ENCODE data around the gene ARFGAP3.

Gene ARFGAP3

GRCh38 chr22:42862045-42862734, 5.1 kb upstream of the ARFGAP3 start:
- DNase-seq (ENCODE audit: low read depth): no peak

DNA sequence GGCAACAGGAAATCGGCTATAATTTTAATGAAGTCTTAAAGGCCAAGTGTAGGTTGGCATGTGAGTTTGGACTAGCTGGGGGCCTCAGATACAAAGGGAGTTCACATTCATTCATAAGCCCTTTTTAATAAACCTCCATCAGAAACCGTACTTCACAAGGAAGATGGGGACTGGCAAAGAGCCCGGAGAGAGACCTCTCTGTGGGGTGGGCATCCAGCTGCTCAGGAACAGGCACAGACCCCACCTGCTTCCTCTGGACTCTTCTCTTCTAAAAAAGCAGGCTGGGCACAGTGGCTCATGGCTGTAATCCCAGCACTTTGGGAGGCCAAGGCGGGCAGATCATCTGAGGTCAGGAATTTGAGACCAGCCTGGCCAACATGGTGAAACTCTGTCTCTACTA, 3.9 kb upstream of the ARFGAP3 start:
- no peak for DNase-seq (ENCODE audit: low read depth)

DNA sequence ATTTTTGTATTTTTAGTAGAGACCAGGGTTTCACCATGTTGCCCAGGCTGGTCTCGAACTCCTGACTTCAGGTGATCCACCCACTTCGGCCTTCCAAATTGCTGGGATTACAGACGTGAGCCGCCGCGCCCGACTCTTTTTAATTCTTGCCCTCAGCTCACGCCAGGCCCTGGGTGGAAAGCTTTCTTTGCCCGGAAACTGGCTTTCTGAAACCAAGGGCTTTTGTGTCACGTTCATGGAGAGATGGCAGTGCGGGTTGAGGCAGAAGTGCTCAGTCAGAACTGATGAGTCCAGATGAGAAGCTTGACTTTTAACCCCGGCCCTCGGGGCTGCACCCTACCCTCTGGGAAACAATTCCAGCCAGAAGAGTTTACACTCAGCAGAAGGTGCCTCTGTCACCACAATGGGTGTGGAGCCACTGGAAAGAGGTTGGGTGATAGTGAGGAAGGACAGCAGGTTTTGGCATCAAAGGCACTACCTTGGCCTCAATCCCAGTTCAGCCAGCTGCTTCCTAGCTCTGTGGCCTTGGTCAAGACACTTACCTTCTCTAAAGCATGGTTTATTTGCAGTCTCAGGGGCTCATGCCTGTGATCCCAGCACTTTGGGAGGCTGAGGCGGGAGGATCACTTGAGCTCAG, 890 bp upstream of the ARFGAP3 start:
- no peak for DNase-seq (ENCODE audit: low read depth)

DNA sequence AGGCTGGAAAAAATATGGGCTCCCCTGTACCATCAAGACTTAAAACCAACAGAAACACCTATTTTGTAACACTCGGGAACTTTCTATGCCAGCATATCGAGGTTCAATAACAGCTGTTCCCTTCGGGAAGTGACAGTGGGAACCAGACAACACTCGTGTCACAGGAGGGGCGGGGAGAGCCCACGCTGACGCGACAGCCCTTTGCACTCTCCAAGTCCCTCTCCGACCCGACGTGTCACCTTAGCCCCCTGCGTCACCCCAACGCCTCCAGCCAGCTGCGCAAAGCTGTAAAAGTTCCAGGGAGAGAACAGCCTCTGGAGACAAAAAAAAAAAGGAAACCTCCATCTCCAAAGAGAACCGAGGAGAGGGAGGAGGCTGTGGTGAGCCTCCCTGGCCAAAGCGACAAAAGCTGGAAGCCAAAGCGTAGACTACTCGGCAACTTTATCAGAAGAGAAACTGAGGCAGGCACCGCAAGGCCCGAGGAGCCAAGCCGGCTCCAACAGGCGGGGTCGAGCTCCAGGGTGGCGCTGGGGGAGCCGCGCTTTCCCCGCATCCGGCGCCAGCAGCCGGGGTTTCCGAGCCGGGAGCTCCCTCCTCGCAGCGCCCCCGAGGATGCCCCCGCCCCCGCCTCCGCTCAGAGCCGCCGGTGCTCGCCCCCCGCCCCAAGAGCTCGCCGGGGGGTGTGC, 751 bp downstream of the ARFGAP3 start:
- DNase-seq (ENCODE audit: low read depth): peak; percentile 32

GRCh38 chr22:42855721-42856120, 1.4 kb downstream of the ARFGAP3 start:
- DNase-seq (ENCODE audit: low read depth): no peak

GRCh38 chr22:42855211-42855610, 1.9 kb downstream of the ARFGAP3 start:
- no peak for DNase-seq (ENCODE audit: low read depth)

DNA sequence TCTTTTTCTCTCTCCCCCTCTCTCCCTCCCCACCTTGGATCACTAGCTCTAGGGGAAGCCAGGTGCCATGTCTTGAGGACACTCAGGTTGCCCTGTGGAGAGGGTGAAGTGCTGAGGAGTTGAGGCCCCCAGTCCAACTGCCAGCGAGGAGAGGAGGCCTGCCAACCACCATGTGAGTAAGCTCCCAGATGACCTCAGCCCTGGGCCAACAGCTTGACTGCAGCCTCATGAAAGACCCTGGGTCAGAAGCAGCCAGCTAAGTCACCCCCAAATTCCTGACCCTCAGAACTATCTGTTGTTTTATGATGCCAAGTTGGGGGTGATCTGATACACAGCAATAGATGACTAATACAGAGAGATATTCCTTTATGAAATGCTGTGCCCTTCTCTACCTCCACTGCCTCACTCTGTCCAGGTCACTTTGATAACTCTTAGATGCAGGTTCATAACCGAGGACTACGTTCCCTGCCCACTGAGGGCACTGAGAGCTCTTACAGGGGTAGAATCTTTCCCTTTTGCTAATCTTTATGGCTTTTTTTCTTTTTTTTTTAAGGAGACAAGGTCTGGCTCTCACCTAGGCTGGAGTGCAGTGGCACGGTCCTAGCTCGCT, 8.0 kb downstream of the ARFGAP3 start:
- DNase-seq (ENCODE audit: low read depth): no peak

GRCh38 chr22:42847110-42847509, 10.0 kb downstream of the ARFGAP3 start:
- no peak for DNase-seq (ENCODE audit: low read depth)

GRCh38 chr22:42844756-42845155, 12.3 kb downstream of the ARFGAP3 start:
- DNase-seq (ENCODE audit: low read depth): no peak

DNA sequence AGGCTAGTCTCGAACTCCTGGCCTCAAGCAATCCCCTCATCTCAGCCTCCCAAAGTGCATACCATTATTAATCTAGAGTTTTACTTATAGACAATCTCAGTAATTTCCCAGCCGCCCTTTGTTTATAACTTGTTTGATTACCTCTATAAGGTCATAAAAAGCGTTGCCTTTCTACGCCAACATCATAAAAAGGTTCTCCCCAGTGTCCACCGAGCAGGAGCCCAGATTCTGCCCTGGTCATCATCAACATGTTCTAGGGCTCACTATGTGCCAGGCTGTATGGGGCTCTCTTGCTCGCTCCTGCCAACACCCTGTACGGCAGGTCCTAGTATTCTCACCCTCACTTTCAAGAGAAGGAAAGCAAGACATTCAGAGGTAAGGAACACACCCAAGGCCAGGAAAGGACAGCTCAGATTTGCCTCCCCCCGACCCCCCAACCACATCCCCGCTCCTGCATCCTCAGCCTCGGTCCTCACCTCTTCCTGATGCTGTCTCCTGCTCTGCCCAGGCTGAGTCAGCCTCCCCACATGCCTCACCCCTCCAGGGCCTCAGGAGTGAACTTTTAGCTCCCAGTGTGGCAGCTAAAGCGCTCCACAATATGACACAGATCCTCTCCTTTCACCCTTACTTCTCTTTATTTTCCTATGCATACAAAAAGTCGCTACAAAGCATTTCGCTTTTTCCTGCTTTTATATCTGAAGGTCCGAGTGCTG, 14.3 kb downstream of the ARFGAP3 start:
- no peak for DNase-seq (ENCODE audit: low read depth)

DNA sequence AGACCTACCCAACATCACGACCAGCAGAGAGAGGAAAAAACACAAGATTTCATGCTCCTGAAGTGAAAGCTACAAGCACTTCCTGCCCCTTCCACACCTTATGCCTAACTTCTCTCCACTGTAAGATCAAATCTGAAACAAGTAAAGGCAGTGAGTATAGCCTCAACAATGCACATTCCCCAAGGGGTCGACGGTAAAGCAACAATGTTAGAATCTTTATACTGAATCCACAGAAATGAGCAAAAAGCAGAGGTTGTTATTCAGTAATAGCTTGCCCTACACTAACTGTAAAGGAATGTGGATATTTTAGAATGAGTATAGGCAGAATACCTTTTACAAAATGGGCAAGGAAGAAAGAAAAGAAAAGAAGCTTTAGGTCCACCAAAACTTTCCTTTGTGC, 15.6 kb downstream of the ARFGAP3 start:
- DNase-seq (ENCODE audit: low read depth): no peak

- no peak for DNase-seq (ENCODE audit: low read depth)
These were observed 19.5 kb downstream of the ARFGAP3 start for GRCh38 chr22:42837556-42837955.

DNA sequence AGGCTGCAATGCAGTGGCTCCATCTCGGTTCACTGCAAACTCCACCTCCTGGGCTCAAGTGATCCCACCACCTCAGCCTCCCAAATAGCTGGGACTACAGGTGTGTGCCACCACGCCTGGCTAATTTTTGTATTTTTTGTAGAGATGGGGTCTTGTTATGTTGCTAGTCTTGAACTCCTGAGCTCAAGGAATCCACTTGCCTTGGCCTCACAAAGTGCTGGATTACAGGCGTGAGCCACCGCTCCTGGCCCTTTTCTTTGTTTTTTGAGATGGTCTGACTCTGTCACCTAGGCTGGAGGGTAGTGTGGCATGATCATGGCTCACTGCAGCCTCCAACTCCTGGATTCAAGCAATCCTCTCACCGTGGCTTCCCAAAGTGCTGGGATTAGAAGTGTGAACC, 21.0 kb downstream of the ARFGAP3 start:
- DNase-seq (ENCODE audit: low read depth): no peak

DNA sequence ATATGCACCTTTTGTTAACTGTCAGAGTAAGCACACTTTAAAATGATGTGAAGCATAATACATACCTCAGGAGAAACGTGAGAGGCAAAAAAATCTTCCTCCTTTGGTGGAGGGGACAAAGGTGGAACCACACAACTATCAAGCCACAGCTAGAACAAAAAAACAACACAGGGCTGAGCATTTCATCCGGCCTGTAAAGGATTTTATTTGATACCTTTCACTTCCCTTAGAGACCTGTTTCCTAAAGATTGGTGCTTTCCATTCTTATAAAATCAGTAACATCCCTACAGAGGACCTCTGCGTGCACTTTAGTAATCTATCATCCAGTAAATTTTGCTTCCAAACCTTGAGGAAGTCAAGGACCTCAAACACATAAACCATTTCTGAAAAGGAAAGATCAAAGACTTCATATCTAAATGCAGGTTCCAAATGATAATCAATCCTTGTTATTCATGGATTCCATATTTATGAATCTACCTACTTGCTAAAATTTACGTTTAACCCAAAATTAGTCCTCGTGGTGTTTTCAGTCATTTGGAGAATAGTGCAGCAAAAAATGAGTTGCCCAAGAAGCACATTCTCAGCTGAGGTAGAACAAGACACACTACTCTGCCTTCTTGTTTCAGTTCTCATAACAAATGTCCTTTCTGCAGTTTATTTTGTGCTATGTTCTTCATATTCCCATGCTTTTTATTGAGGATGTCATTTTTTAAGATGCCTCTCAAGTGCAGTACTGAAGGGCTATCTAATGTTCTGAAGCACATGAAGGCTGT, 22.7 kb downstream of the ARFGAP3 start:
- no peak for DNase-seq (ENCODE audit: low read depth)

GRCh38 chr22:42833104-42833503, 24.0 kb downstream of the ARFGAP3 start:
- DNase-seq (ENCODE audit: low read depth): no peak

GRCh38 chr22:42831712-42832111, 25.4 kb downstream of the ARFGAP3 start:
- no peak for DNase-seq (ENCODE audit: low read depth)

DNA sequence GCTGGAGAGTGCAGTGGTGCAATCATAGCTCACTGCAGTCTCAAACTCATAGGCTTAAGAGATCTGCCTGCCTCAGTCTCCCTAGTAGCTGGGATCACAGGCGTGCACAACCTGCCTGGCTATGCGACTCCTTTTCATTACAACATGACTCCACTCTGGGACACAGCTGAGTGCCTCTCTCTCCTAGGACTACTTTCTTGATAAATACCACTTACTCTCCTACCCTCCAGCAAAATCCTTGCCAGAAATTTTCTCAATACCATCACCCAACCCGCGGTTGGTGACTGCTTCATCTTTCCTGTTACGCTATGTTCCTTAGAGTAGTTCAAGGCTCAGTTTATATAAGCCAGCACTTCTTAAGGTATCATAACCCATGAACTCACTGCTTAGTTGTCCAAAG, 26.9 kb downstream of the ARFGAP3 start:
- DNase-seq (ENCODE audit: low read depth): no peak

DNA sequence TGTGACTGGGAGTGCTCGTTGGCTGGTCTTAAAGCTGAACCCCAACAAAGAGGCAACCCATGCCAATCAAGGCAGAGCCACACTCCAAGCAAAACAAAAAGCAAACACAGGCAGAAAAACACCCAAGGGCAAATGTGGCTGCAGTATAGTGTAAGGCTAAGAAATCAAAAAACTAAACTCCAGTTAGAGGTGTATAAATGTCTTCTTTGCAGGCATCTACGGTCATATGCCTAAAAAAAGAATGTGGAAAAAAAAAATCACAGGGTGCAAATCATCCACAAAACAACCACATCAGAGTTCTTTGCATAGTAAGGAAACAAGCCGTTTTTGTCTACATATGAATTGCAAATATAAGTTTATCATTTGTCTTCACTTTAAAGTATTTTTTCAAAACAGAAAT, 27.8 kb downstream of the ARFGAP3 start:
- no peak for DNase-seq (ENCODE audit: low read depth)

DNA sequence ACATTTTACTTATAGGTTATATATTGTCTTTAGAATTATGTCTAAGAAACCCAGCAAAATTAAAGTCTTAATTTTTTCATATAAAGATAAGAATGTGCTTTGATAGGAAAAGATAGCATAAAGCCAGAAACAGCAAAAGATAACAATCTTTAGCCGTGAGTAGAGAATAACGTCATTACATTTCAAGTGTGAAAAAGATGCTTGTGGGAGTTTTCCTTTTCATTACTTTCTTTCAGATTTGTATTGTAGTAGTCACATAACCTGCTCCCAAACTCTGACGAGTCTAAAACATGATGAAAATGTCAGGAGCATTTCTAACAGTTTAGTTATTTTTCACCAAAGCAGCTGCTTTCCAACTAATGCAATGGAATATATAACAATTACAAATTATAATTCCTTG, 31.3 kb downstream of the ARFGAP3 start:
- no peak for DNase-seq (ENCODE audit: low read depth)

GRCh38 chr22:42821386-42821785, 35.7 kb downstream of the ARFGAP3 start:
- no peak for DNase-seq (ENCODE audit: low read depth)

DNA sequence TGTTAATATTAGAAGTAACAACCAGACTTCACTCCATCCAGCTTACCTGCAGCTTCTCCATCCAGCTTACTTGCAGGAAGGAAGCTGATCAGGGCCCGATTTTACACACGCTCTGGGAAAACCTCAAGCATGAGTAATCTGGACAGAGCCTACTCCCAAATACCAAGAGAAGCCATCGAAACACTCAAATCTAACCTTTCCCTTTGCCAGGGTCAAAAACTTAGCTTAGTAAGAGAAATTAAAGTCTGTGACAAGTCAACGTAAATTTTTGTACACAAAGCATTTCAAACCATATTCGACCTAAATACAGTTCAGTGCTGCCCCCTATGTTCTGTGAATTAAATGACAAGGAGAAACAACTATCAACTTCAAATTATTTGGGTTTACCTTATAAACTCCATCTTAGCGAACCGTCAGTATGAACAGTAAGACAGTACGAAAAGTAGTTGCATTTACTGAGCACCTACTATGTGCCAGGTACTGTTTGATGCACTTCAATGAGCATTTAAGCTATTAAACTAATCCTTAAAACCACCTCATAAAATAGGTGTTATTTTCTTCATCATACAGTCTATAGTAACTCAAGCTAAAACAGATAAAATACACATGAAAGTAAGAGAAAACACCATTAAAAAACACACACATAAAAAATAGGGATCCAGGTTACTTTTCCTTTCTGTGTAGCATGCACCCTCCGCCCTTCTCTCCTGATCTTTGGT, 36.9 kb downstream of the ARFGAP3 start:
- DNase-seq (ENCODE audit: low read depth): no peak
